Measurements from ENCODE around the gene PI4KB. TPM values are rescaled to one million over a fixed set of nuclear protein-coding genes. Genes with fewer than 3 reads are reported as not detected.
A peak's percentile ranks its signal among the peaks of the same experiment; 100 is the strongest.

Gene PI4KB
- total and polyA plus RNA-seq, 9 of the 15 experiments (the other 6 are each of a cell fraction or from before 2014, with no cell fraction given): 3.1 to 65.4 (median 45.1) TPM

DNA sequence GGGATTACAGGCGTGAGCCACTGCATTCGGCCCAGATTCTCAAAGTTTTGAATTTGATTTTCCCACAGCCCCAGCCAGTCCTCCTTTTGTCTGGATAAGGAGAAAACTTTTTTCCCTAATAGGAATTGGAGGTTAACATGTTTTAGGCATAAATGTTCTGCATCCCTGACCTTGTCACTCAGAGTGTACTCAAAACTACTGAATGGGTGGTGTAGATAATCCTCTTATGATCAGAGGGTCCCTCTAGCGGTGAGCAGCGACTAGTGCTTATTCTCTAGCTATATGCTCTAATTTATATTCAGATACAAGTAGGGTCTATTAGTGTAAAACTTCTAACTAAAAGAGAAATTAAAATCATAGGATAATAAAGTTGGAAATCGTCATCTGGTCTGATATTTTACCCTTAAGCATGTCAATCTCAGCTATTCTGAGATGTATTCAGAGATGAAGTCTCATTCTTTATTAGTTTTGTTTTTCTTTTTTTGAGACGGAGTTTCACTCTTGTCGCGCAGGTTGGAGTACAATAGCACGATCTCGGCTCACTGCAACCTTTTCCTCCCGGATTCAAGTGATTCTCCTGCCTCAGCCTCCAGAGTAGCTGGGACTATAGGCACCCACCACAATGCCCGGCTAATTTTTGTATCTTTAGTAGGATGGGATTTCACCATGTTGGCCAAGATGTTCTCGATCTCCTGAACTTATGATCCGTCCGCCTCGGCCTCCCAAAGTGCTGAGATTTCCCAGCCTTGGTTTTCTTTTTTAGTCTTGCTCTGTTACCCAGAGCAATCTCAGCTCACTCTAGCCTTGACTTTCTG is 75.4 kb downstream of the PI4KB start:
- Histone ChIP-seq H2AFZ (ENCODE audit: low read depth, low read length) (peak overlapping the region; percentile 43), H3K4me1 (replicated peaks in 1 of 2; ENCODE audit: control insufficient read depth in 2 of 2, insufficient read depth in 2 of 2, low read length in 2 of 2) (peaks cover 0 to 4% of the 10 kb centered on the region in 2 experiments; a peak in 2 of 5 replicates), H3K36me3 (ENCODE audit: control insufficient read depth, insufficient read depth, low read length) (peaks cover 15% of the 10 kb centered on the region; the same call in 1 of the 3 replicates), H3K79me2 (ENCODE audit: control insufficient read depth, insufficient read depth, low read length) (peaks cover 25% of the 10 kb centered on the region), H3K9me3 (replicated peaks; ENCODE audit: control insufficient read depth, insufficient read depth, low read depth, low read length) (no peaks in the 10 kb centered on the region), H3K9me1 (ENCODE audit: control insufficient read depth, insufficient read depth, low read length) (no peaks in the 10 kb centered on the region), H3K4me2 (ENCODE audit: insufficient read depth, low read length) (peak overlapping the region; percentile 2; the same call in 1 of the 2 replicates), H3K27ac (ENCODE audit: extremely low read depth, low read depth, low read length) (no peak overlapping the region), H3K4me3 (no peak overlapping the region), H3K27me3 (ENCODE audit: control insufficient read depth in 2 of 2, insufficient read depth in 2 of 2, low read length in 2 of 2) (no peaks in the 10 kb centered on the region; a peak in 1 of 5 replicates), H3K9ac (ENCODE audit: insufficient read depth in 1 of 2, low read depth in 2 of 2, low read length in 2 of 2) (no peak overlapping the region), H4K20me1 (replicated peaks; ENCODE audit: control insufficient read depth, insufficient read depth, low read length) (no peaks in the 10 kb centered on the region)
- ChIA-PET CTCF (ENCODE audit: low intra/inter-chr PET ratio) (interaction anchor here (2.0 kb wide), 1 partner anchor 56 kb away, joined by 8 read pairs; no protein-coding TSS in a partner anchor), POLR2A (interaction anchor here (0.5 to 1.0 kb wide), 4 partner anchors 16 to 196 kb away, joined by 3 to 7 read pairs (median 3); no protein-coding TSS in a partner anchor)
- intact Hi-C loops (cut with micrococcal nuclease) (loop anchor here (1.0 kb wide), 1 partner anchor 56 kb away; no protein-coding TSS in a partner anchor), in situ Hi-C loops (cut with MboI) (no loop called here)
- no TSS peak for BruUV-seq (replicated peaks)
- peak; percentile 69 to 87 (median 72) for DNase-seq (ENCODE audit: extremely low read depth in 1 of 4, low spot score in 3 of 4)
- peak; percentile 86 for FAIRE-seq
- peak; percentile 73 for ATAC-seq
- 43% methylated on average over 16 of the region's 16 CpGs for WGBS (ENCODE audit: insufficient coverage, low coverage, missing lambda C conversion rate)
- TF ChIP-seq NFATC3 (IDR thresholded peaks at IDR 0.05): no peak
- TF ChIP-seq NFXL1 (CRISPR knock-in tag; IDR thresholded peaks at IDR 0.05): no peak
- TF ChIP-seq NFIX (CRISPR knock-in tag; IDR thresholded peaks at IDR 0.05; ENCODE audit: low read depth): no peak
- no peak for TF ChIP-seq GATA2 (CRISPR knock-in tag; IDR thresholded peaks at IDR 0.05)
- no peak for TF ChIP-seq POLR3A (IDR thresholded peaks at IDR 0.05; ENCODE audit: borderline replicate concordance, extremely low read depth, insufficient read depth, insufficient read length)
- TF ChIP-seq, protein P1, sequence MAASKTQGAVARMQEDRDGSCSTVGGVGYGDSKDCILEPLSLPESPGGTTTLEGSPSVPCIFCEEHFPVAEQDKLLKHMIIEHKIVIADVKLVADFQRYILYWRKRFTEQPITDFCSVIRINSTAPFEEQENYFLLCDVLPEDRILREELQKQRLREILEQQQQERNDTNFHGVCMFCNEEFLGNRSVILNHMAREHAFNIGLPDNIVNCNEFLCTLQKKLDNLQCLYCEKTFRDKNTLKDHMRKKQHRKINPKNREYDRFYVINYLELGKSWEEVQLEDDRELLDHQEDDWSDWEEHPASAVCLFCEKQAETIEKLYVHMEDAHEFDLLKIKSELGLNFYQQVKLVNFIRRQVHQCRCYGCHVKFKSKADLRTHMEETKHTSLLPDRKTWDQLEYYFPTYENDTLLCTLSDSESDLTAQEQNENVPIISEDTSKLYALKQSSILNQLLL (CRISPR knock-in tag; IDR thresholded peaks at IDR 0.05; ENCODE audit: borderline replicate concordance): no peak
- no peak for TF ChIP-seq SRSF9 (IDR thresholded peaks at IDR 0.05; ENCODE audit: borderline replicate concordance, low read depth, low read length)
- TF ChIP-seq, protein P2, sequence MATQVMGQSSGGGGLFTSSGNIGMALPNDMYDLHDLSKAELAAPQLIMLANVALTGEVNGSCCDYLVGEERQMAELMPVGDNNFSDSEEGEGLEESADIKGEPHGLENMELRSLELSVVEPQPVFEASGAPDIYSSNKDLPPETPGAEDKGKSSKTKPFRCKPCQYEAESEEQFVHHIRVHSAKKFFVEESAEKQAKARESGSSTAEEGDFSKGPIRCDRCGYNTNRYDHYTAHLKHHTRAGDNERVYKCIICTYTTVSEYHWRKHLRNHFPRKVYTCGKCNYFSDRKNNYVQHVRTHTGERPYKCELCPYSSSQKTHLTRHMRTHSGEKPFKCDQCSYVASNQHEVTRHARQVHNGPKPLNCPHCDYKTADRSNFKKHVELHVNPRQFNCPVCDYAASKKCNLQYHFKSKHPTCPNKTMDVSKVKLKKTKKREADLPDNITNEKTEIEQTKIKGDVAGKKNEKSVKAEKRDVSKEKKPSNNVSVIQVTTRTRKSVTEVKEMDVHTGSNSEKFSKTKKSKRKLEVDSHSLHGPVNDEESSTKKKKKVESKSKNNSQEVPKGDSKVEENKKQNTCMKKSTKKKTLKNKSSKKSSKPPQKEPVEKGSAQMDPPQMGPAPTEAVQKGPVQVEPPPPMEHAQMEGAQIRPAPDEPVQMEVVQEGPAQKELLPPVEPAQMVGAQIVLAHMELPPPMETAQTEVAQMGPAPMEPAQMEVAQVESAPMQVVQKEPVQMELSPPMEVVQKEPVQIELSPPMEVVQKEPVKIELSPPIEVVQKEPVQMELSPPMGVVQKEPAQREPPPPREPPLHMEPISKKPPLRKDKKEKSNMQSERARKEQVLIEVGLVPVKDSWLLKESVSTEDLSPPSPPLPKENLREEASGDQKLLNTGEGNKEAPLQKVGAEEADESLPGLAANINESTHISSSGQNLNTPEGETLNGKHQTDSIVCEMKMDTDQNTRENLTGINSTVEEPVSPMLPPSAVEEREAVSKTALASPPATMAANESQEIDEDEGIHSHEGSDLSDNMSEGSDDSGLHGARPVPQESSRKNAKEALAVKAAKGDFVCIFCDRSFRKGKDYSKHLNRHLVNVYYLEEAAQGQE (IDR thresholded peaks at IDR 0.05; ENCODE audit: borderline replicate concordance): peak; percentile 66; the same call in 1 of the 2 replicates
- TF ChIP-seq, protein P2 (CRISPR knock-in tag; IDR thresholded peaks at IDR 0.05; ENCODE audit: low read depth): no peak
- 0 out of 2 replicates have a peak, but pooled peaks have one; percentile 38 for TF ChIP-seq CREM (IDR thresholded peaks at IDR 0.05; ENCODE audit: low read depth)
- TF ChIP-seq CBX2 (IDR thresholded peaks at IDR 0.05; ENCODE audit: insufficient read depth, low read length, poor library complexity, severe bottlenecking): no peak
